Non-pigmented ciliary epithelial cell (primary cell): ENCODE measurements around the gene MMP25.
"Not testable (repeated sequence)": the region's sequence is repeated elsewhere in the genome, so short reads cannot be mapped to it uniquely, and the experiment has no call there.

Experiments
- DNase-seq: peaks from one replicate; pipeline ENCODE4 v3.0.0-alpha.2; 2010; ENCODE audit warnings: low read depth

The MMP25 gene

GRCh38 chr16:3074860-3075522 lies 28.6 kb downstream of the MMP25 start:
- no peak for DNase-seq

DNA sequence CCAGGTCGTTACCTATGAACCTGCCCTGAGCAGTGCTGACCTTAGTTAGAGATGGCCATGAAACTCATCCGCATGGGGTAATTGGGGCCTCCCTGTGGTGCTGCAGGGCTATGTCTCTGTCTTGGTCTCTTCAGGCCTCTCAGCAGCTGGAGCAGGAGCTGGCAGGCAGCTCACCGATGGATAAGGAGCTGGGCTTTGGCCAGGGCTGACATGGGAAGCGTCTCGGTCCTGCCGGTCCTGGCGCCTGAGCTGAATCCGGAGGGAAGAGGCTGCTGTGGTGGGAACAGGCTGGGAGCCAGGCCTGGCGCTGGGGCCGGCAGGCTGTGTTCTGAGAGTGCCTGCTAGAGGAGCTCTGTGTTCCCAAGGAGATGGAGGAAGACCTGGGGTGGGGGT lies 29.2 kb downstream of the MMP25 start:
- no peak for DNase-seq

GRCh38 chr16:3075946-3076345 lies 29.6 kb downstream of the MMP25 start:
- not testable (repeated sequence) for DNase-seq

DNA sequence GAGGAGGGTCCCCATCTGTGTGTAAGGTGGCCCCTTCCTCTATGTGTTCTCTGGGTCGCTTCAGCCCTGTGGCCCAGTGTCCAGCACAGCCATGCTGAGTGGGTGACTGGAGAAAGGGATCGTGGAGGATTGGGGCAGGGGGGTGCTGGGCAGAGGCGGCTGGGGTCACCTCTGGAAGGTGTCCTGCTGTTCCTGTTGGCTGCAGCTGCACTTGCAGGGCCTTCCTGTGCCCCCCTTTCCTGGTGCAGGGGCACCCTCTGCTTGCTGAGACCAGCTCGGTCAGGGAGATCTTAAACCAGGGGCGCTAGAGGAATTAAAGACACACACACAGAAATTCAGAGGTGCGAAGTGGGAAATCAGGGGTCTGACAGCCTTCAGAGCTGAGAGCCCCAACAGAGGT lies 30.2 kb downstream of the MMP25 start:
- no peak for DNase-seq

DNA sequence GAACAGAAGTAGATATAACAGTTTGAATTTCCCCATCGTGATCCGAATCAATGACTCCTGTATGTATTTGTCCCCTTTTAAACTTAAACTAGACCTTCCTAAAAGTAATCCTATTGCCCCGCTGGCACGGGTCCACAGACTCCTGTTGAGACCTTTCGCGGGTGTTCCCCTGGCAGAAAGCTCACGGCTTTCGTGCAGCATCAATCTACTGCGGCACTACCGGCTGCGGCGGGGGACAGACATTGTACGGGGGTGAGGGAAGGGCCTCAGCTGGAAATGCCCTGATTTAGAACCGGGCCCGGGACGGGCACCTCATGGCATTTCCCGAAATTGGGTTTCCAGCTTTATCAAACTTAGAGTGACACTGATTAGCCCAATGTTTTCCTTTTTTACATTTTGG lies 33.7 kb downstream of the MMP25 start:
- DNase-seq = no peak

- DNase-seq = not testable (repeated sequence)
These were observed 35.6 kb downstream of the MMP25 start for GRCh38 chr16:3081957-3082356.

DNA sequence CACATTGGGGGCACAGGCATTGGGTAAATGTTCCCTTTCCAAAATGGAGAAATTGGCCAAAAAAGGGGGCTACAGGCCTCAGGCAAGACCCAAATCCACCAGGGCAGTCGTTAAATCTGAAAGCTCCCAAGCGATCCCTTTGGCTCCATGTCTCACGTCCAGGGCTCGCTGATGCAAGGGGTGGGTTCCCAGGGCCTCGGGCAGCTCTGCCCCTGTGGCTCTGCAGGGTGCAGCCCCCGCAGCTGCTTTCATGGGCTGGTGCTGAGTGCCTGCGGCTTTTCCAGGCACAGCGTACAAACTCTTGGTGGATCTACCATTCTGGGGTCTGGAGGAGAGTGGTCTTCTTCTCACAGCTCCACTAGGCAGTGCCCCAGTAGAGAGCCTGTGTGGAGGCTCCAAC lies 37.0 kb downstream of the MMP25 start:
- not testable (repeated sequence) for DNase-seq

DNA sequence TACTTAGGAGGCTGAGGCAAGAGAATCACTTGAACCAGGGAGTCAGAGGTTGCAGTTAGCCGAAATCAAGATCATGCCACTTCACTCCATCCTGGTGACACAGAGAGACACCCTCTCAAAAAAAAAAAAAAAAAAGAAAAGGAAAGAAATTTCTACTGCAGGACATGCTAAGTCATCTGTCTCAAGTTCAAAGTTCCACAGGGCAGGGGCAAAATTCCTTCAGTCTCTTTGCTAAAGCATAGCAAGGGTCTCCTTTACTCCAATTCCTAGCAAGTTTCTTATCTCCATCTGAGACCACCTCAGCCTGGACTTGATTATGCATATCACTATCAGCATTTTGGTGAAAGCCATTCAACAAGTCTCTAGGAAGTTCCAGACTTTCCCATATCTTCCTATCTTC lies 38.1 kb downstream of the MMP25 start:
- DNase-seq = no peak

DNA sequence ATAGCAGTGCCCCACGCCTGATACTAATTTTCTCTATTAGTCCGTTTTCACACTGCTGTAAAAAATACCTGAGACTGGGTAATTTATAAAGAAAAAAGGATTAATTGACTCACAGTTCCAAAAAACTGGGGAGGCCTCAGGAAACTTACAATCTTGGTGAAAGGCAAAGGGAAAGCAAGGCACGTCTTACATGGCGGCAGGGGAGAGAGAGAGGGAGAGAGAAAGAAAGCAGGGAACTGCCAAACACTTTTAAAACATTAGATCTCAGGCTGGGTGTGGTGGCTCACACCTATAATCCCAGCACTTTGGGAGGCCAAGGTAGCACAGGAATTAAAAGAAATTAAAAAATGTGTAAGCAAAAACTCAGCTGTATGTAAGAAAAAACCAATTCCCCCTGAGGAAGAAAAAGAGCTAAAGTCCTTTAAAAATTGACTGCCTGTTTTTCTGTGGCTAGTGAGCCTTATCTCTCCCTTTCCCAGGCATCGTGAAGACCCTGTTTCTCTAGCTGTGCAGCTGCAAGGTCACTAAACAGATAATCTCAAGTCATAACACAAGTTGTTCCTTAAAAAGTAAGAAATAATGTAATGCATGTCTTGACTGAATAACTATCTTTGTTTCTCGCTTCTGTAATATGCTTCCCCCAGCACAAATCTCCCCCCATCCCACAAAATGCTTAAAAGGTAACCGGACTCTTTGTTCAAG lies 38.8 kb downstream of the MMP25 start:
- no peak for DNase-seq

DNA sequence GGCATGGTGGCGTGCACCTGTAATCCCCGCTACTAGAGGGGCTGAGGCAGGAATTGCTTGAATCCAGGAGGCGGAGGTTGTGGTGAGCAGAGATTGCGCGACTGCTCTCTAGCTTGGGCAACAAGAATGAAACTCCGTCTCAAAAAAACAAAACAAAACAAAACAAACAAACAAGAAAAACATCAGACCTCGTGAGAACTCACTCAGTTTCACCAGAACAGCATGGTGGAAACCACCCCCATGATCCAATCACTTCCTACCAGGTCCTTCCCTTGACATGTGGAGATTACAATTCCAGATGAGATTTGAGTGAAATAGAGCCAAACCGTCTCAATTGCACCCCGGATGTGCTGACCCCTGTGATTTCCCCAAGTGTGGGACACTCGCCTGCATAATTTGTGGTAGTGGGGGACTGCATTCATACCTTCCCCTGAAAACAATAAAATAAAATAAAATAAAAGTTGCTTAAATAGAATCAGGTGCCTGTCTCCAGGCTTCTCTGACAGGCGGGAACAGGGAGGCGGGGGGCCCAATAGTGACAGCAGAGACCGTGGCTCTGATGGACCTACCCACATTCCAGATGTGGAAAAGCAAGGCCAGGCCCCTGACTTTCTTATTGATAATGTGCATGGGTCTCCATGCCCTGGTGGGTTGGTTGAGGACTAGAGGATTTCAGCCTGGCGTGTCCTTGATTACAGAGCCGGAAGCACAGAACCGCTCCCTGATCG lies 39.7 kb downstream of the MMP25 start:
- DNase-seq = no peak

- no peak for DNase-seq
These were observed 40.4 kb downstream of the MMP25 start for GRCh38 chr16:3086596-3087242.

GRCh38 chr16:3087243-3088235 lies 41.2 kb downstream of the MMP25 start:
- no peak for DNase-seq

- DNase-seq = no peak
These were observed 42.1 kb downstream of the MMP25 start for GRCh38 chr16:3088450-3088849.

- DNase-seq = no peak
These were observed 42.8 kb downstream of the MMP25 start for GRCh38 chr16:3088925-3089716.

GRCh38 chr16:3089717-3090592 lies 43.6 kb downstream of the MMP25 start:
- no peak for DNase-seq

DNA sequence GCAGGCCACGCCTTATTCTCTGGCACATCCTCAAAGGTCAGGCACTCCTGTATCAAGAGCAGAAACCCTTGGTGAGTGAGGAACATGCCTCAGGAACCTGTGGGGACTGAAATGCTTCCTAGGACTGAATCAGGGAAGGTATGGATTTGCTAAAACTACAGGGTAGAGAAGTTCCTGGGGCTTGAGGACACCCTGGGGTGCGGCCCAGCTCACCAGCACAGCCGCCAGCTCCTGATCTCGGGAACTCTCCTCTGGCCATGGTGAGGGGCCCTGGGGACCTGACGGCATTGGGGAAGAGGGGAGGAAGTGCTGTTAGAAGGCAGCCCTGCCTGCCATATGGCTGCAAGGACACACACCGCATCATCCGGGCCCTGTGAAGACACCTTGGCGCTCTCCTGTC lies 45.2 kb downstream of the MMP25 start:
- DNase-seq = no peak

DNA sequence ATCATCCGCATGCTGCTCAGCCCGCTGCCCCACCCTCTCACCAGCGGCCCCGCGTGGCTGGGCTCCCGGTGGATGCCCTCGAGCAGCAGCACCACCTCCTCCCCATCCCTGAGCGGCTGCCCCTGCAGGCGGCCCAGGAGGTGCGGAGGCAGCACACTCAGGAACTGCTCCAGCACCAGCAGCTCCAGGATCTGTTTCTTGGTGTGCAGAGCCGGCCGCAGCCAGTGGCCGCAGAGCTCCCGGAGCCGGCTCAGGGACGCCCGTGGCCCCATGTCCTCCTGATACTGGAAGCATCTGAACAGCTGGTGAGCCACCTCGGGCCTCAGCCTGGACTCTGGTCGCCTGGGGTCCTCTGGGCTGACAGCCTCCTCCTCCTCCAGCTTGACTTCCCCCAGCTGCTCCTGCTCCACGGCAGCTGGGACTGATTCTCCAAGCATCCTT lies 46.2 kb downstream of the MMP25 start:
- no peak for DNase-seq

DNA sequence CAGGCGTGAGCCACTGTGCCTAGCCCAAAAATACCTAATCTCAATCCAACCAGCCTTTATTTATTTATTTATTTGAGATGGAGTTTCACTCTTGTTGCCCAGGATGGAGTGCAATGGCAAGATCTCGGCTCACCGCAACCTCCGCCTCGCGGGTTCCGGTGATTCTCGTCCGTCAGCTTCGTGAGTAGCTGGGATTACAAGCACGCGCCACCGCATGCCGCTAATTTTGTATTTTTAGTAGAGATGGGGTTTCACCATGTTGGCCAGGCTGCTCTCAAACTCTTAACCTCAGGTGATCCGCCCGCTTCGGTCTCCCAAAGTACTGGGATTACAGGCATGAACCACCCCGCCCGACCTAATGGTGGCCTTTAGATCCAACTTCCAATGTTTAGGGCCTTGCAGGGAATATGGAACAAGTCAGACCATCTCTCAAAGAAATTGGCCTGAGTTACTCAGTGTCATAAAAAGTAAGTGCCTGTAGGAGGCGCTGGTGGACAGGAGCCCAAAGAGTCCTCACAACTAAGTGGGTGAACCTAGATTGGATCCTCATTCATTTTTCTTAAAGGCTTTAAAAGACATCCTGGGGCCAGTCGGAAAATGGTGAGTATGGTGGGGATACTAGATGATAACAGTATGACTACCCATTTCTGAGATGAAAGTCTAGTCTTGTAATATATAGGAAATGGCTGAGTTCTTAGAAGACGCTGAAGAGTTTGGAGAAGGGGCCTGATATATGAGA lies 48.1 kb downstream of the MMP25 start:
- no peak for DNase-seq

DNA sequence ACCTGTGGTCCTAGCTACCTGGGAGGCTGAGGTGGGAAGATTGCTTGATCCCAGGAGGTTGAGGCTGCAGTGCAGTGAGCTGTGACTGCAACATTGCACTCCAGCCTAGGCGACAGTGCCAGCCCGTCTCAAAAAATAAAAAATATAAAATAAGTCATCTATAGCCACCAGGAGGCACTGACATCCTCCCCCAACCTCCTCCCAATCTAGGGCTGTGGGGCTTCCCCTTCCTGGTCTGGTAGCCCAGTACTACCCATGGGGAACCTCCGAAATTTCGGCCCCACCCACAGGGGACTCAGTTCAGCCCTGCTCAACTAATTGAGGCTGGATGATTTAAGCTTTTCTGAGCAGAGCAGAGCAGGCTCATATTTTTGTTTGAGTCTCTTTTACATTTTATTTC lies 49.5 kb downstream of the MMP25 start:
- no peak for DNase-seq
